Measurements from ENCODE around the gene RRBP1. TPM values are rescaled to one million over a fixed set of nuclear protein-coding genes. Genes with fewer than 3 reads are reported as not detected.
"Not testable (repeated sequence)": the region's sequence is repeated elsewhere in the genome, so short reads cannot be mapped to it uniquely, and the experiment has no call there.

The RRBP1 gene
- total and polyA plus RNA-seq, 2 donors, result 80.1 to 147 TPM

GRCh38 chr20:17716331-17716730 lies 34.3 kb upstream of the RRBP1 start:
- no peak for DNase-seq (ENCODE audit: extremely low spot score)
- WGBS, result 90% methylated on average over 7 of the region's 7 CpGs
- H3K4me3 ChIP-seq (ENCODE audit: low read depth, low read length), result no peak overlapping the region
- no peak overlapping the region for H3K27ac ChIP-seq (ENCODE audit: low read depth)
- no peaks in the 10 kb centered on the region for H3K4me1 ChIP-seq (ENCODE audit: insufficient read depth)
- H3K36me3 ChIP-seq (ENCODE audit: insufficient read depth), result no peaks in the 10 kb centered on the region

GRCh38 chr20:17715075-17715474 lies 33.0 kb upstream of the RRBP1 start:
- DNase-seq (ENCODE audit: extremely low spot score), result no peak
- WGBS, result 82% methylated on average over 5 of the region's 5 CpGs
- H3K36me3 ChIP-seq (ENCODE audit: insufficient read depth), result no peaks in the 10 kb centered on the region
- H3K27ac ChIP-seq (ENCODE audit: low read depth), result no peak overlapping the region
- no peak overlapping the region for H3K4me3 ChIP-seq (ENCODE audit: low read depth, low read length)
- H3K4me1 ChIP-seq (ENCODE audit: insufficient read depth), result no peaks in the 10 kb centered on the region

DNA sequence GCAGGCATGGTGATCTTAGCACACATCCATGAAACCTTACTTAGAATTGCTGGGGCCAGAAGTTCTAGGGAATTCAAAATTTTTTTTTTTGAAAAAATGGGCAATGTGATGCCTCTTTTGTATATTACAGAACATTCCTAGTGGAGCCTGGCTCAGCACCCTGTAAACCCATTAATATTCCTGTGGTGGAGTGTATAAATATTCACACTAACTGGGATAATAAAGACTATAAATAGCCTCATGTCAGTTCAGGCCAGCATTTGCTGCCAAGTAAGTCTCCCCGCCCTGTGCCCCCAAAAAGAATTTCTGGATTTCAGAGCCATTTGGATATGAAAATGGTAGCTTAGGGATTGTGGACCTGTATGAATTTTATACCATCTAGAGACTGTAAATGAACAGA lies 32.6 kb upstream of the RRBP1 start:
- 49% methylated on average over 1 of the region's 1 CpG for WGBS
- H3K4me1 ChIP-seq (ENCODE audit: insufficient read depth), result no peaks in the 10 kb centered on the region
- DNase-seq (ENCODE audit: extremely low spot score), result no peak
- no peak overlapping the region for H3K27ac ChIP-seq (ENCODE audit: low read depth)
- H3K36me3 ChIP-seq (ENCODE audit: insufficient read depth), result no peaks in the 10 kb centered on the region
- no peak overlapping the region for H3K4me3 ChIP-seq (ENCODE audit: low read depth, low read length)

GRCh38 chr20:17712708-17713107 lies 30.7 kb upstream of the RRBP1 start:
- 80% methylated on average over 6 of the region's 6 CpGs for WGBS

GRCh38 chr20:17712201-17712600 lies 30.2 kb upstream of the RRBP1 start:
- DNase-seq (ENCODE audit: extremely low spot score), result no peak
- H3K27ac ChIP-seq (ENCODE audit: low read depth), result no peak overlapping the region
- WGBS, result 95% methylated on average over 4 of the region's 4 CpGs
- H3K36me3 ChIP-seq (ENCODE audit: insufficient read depth), result no peaks in the 10 kb centered on the region
- H3K4me3 ChIP-seq (ENCODE audit: low read depth, low read length), result no peak overlapping the region
- H3K4me1 ChIP-seq (ENCODE audit: insufficient read depth), result no peaks in the 10 kb centered on the region

More at GRCh38 chr20:17712708-17713107, 30.7 kb upstream of the RRBP1 start:
- Histone ChIP-seq H3K27ac (ENCODE audit: low read depth) (no peak overlapping the region), H3K4me3 (ENCODE audit: low read depth, low read length) (no peak overlapping the region), H3K36me3 (ENCODE audit: insufficient read depth) (no peaks in the 10 kb centered on the region), H3K4me1 (ENCODE audit: insufficient read depth) (no peaks in the 10 kb centered on the region)
- DNase-seq (ENCODE audit: extremely low spot score), result no peak

- DNase-seq (ENCODE audit: extremely low spot score), result no peak
- H3K4me3 ChIP-seq (ENCODE audit: low read depth, low read length), result no peak overlapping the region
- WGBS, result 50% methylated on average over 5 of the region's 5 CpGs
- no peak overlapping the region for H3K27ac ChIP-seq (ENCODE audit: low read depth)
- H3K36me3 ChIP-seq (ENCODE audit: insufficient read depth), result no peaks in the 10 kb centered on the region
- no peaks in the 10 kb centered on the region for H3K4me1 ChIP-seq (ENCODE audit: insufficient read depth)
These were observed 29.2 kb upstream of the RRBP1 start for GRCh38 chr20:17711267-17711627.

- WGBS, result 38% methylated on average over 21 of the region's 21 CpGs
These were observed 28.6 kb upstream of the RRBP1 start for GRCh38 chr20:17710379-17711266.

DNA sequence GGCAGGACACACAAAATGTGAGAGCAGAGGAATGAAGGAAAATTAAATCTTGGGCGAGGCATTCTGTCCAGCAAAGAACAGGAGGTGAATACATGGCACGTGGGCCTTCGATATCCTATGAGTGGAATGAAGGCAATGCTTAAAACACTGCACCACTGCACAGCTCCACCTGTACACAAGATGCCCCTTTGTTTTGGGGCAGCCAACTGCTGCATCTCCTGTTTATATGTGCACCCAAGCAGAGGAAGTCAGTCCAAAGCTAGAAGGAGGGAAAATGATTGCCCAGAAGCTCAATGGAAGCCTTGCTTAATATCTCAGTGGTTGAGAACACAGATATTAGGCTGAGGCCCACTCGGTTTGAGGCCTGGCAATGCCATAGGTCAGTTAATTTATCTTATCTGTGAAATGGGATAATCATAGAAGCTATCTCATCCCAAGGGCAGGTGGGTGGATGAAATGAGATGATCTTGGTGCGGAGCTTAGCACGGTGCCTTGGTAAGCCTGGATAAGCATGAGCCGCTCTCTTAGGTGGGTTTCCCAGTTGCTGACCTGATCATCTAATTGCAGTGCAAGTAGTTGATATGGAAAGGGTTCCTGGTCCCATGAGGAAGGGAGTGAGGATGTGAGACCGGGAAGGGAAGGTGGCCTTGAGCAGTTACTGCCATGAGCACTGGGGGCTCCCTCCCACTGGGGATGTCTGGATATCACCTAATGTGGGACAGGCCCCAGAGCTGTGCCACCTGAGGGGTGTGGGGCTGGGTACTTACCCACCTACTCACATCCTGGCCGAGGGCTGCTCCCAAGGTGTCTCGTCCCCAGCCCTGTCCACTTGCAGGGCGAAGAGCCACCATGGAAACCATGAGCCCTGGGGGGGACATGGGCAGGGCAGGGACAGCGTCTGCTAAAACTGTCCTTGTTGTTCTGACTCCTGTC lies 27.6 kb upstream of the RRBP1 start:
- H3K4me3 ChIP-seq (ENCODE audit: low read depth, low read length), result no peak overlapping the region
- WGBS, result 93% methylated on average over 12 of the region's 12 CpGs
- DNase-seq (ENCODE audit: extremely low spot score), result no peak
- H3K27ac ChIP-seq (ENCODE audit: low read depth), result no peak overlapping the region
- no peaks in the 10 kb centered on the region for H3K4me1 ChIP-seq (ENCODE audit: insufficient read depth)
- no peaks in the 10 kb centered on the region for H3K36me3 ChIP-seq (ENCODE audit: insufficient read depth)

More at GRCh38 chr20:17710379-17711266, 28.6 kb upstream of the RRBP1 start:
- Histone ChIP-seq H3K36me3 (ENCODE audit: insufficient read depth) (no peaks in the 10 kb centered on the region), H3K4me3 (ENCODE audit: low read depth, low read length) (no peak overlapping the region), H3K27ac (ENCODE audit: low read depth) (no peak overlapping the region), H3K4me1 (ENCODE audit: insufficient read depth) (no peaks in the 10 kb centered on the region)
- peak; percentile 59 for DNase-seq (ENCODE audit: extremely low spot score)

DNA sequence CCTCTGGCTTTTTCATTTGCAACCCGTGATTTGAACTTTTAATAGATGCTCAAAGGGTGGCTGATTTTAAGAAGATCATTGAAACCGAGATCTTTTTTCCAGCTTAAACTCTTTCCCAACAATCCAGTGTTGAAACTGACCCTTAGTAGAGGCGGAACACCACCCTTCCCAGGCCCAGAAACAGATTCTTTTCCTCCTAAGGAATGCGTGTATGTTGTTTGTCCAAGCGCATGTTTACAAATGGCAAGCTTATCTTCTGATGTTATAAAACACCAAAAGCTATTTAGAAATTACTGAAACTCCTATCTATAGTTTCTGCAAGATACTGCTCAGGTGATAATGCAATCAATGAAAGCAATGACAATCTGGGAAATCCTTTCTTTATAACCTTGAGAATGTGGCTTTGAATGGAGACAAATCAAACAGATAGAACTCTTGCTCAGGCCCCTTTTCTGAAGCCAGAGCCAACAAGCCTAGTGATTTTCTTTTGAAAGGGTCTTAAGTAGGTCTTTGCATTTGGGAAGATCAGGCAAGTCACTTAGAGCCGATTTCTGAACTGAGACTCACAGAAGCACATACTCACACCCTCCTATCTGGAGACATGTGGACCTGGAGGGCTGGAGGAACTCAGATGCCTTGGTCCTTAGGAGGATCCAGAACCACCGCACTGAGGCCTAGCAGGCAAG lies 26.8 kb upstream of the RRBP1 start:
- WGBS, result 68% methylated on average over 7 of the region's 7 CpGs
- DNase-seq (ENCODE audit: extremely low spot score), result no peak
- Histone ChIP-seq H3K36me3 (ENCODE audit: insufficient read depth) (no peaks in the 10 kb centered on the region), H3K4me1 (ENCODE audit: insufficient read depth) (no peaks in the 10 kb centered on the region), H3K4me3 (ENCODE audit: low read depth, low read length) (no peak overlapping the region), H3K27ac (ENCODE audit: low read depth) (no peak overlapping the region)

DNA sequence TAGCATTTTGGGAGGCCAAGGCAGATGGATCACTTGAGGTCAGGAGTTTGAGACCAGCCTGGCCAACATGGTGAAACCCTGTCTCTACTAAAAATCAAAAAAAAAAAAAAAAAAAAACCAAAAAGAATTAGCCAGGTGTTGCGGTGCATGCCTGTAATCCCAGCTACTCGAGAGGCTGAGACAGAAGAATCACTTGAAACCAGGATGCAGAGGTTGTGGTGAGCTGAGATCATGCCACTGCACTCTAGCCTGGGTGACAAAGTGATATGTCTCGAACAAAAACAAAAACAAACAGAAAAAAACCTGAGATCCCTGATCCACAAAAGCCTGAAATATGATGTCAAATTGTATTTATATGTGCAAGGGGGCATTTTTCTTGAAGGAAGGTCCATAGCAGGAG lies 25.9 kb upstream of the RRBP1 start:
- 86% methylated on average over 3 of the region's 3 CpGs for WGBS
- H3K4me3 ChIP-seq (ENCODE audit: low read depth, low read length); H3K4me1 ChIP-seq (ENCODE audit: insufficient read depth); H3K36me3 ChIP-seq (ENCODE audit: insufficient read depth); H3K27ac ChIP-seq (ENCODE audit: low read depth); DNase-seq (ENCODE audit: extremely low spot score): not testable (repeated sequence)

DNA sequence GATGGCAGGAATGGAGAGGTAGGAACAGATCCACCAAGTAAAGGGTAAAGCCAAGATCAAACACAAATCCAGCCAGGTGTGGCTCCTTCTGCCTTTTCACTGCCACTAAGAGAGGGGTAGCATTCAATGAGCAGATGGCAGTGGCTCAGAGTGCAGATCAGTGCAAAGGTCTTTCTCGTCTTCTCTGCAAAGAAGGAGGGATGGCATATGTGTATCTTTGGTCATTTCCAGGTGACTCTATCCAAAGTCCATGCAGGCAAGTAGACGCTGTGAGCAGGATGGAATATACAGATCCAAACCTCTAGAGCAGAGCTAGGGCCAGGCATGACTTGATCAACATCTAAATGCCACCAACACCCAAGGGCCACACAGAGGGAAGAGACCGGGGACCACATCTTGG lies 24.6 kb upstream of the RRBP1 start:
- no peaks in the 10 kb centered on the region for H3K36me3 ChIP-seq (ENCODE audit: insufficient read depth)
- H3K27ac ChIP-seq (ENCODE audit: low read depth), result no peak overlapping the region
- DNase-seq (ENCODE audit: extremely low spot score), result no peak
- H3K4me3 ChIP-seq (ENCODE audit: low read depth, low read length), result no peak overlapping the region
- 99% methylated on average over 3 of the region's 3 CpGs for WGBS
- no peaks in the 10 kb centered on the region for H3K4me1 ChIP-seq (ENCODE audit: insufficient read depth)

GRCh38 chr20:17705916-17706315 lies 23.9 kb upstream of the RRBP1 start:
- no peak for DNase-seq (ENCODE audit: extremely low spot score)
- Histone ChIP-seq H3K27ac (ENCODE audit: low read depth) (no peak overlapping the region), H3K4me3 (ENCODE audit: low read depth, low read length) (no peak overlapping the region), H3K4me1 (ENCODE audit: insufficient read depth) (no peaks in the 10 kb centered on the region), H3K36me3 (ENCODE audit: insufficient read depth) (no peaks in the 10 kb centered on the region)
- 96% methylated on average over 4 of the region's 4 CpGs for WGBS

DNA sequence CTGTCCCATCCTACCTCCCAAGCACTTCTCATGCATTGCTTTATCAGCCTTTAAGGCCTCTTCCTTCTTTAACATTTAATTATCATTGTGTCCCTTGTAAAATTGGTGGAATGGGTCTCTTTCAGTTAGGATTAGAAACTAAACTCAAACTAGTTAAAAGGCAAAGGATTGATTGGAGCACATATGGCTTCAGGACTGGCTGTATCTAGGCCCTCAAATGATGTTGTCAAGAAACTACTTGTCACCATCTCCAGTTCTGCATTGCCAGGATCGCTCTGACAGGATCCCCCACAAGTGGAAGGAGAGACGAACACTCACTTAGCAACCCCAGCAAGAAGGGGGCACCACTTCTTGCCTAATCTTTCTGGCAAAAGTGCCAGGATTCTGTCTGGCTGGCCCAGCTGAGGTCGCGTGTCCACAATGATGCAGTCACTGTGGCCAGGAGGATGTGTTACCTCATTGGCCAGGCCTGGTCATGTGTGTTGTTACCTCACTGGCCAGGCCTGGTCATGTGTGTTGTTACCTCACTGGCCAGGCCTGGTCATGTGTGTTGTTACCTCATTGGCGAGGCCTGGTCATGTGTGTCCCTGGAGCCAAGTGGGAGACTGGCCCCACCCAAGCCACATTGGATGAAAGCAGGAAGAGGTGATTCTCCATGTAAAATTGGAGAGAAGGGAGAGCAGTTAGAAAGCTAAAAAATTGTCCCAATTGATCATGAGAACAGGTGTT lies 22.7 kb upstream of the RRBP1 start:
- Histone ChIP-seq H3K4me1 (ENCODE audit: insufficient read depth) (no peaks in the 10 kb centered on the region), H3K27ac (ENCODE audit: low read depth) (no peak overlapping the region), H3K4me3 (ENCODE audit: low read depth, low read length) (no peak overlapping the region), H3K36me3 (ENCODE audit: insufficient read depth) (no peaks in the 10 kb centered on the region)
- DNase-seq (ENCODE audit: extremely low spot score), result no peak
- 97% methylated on average over 5 of the region's 5 CpGs for WGBS
